Keratinocyte (primary cell): Measurements from ENCODE around the gene PCDHGA2. TPM values are rescaled to one million over a fixed set of nuclear protein-coding genes. Genes with fewer than 3 reads are reported as not detected.

Experiments
- DNase-seq: peaks from one replicate; pipeline ENCODE4 v3.0.0-alpha.2; 2011; ENCODE audit warnings: low read depth, missing footprints, low spot score
- FAIRE-seq: peaks from 2 replicates; lab custom pipeline; 2011; peaks lifted over from hg19 to GRCh38; lab: Jason Lieb, UNC
- H2AFZ ChIP-seq: 2 replicates; pipeline ENCODE4 v1.6.0; 2012; ENCODE audit warnings: low read length, control low read depth, inconsistent platforms; ENCODE audit not compliant: control insufficient read depth
- H3K27ac ChIP-seq: 2 replicates; pipeline ENCODE4 v1.5.1; 2011; ENCODE audit warnings: low read length; ENCODE audit not compliant: control insufficient read depth, insufficient read depth
- H3K27me3 ChIP-seq: 3 replicates; pipeline ENCODE4 v1.6.0; 2011; ENCODE audit warnings: low read length; ENCODE audit not compliant: control insufficient read depth, insufficient read depth; ENCODE audit errors: extremely low read depth
- H3K36me3 ChIP-seq, 2 experiments: 2 replicates in 1 of 2; 3 replicates in 1 of 2; pipeline ENCODE4 v1.5.1; 2011; ENCODE audit warnings: low read length in 2 of 2, mild to moderate bottlenecking in 1 of 2; ENCODE audit not compliant: control insufficient read depth in 2 of 2, insufficient read depth in 2 of 2; ENCODE audit errors: extremely low read depth in 1 of 2
- H3K4me1 ChIP-seq: 3 replicates; pipeline ENCODE4 v1.5.1; 2011; ENCODE audit warnings: low read length; ENCODE audit not compliant: control insufficient read depth, insufficient read depth; ENCODE audit errors: extremely low read depth
- H3K4me2 ChIP-seq: 3 replicates; pipeline ENCODE4 v1.6.0; 2011; ENCODE audit warnings: low read depth, low read length; ENCODE audit not compliant: control insufficient read depth, insufficient read depth; ENCODE audit errors: extremely low read depth
- H3K4me3 ChIP-seq, 3 experiments: fragments of 200-600 bp in 1 of 3; sonication (generic) in 1 of 3; 2 replicates in 2 of 3; 3 replicates in 1 of 3; pipeline ENCODE4 v1.5.1; 2011 to 2016; ENCODE audit warnings: low read length in 3 of 3, mild to moderate bottlenecking in 3 of 3, control low read depth in 2 of 3, inconsistent platforms in 1 of 3, low read depth in 1 of 3, mixed read lengths in 1 of 3, mixed run types in 1 of 3, moderate library complexity in 1 of 3; ENCODE audit not compliant: control insufficient read depth in 2 of 3, insufficient read depth in 2 of 3; ENCODE audit errors: extremely low read depth in 1 of 3
- H3K79me2 ChIP-seq: 2 replicates; pipeline ENCODE4 v1.6.0; 2012; ENCODE audit warnings: low read length; ENCODE audit not compliant: control insufficient read depth, insufficient read depth
- H3K9ac ChIP-seq: 3 replicates; pipeline ENCODE4 v1.6.0; 2011; ENCODE audit warnings: low read length; ENCODE audit not compliant: control insufficient read depth, insufficient read depth; ENCODE audit errors: extremely low read depth
- H3K9me1 ChIP-seq: 3 replicates; pipeline ENCODE4 v1.6.0; 2011; ENCODE audit warnings: low read length; ENCODE audit not compliant: control insufficient read depth, insufficient read depth; ENCODE audit errors: extremely low read depth
- H3K9me3 ChIP-seq: 2 replicates; pipeline ENCODE4 v1.5.1; 2012; ENCODE audit warnings: low read depth, low read length; ENCODE audit not compliant: control insufficient read depth
- H4K20me1 ChIP-seq: 3 replicates; pipeline ENCODE4 v1.6.0; 2011; ENCODE audit warnings: low read length; ENCODE audit not compliant: control insufficient read depth, insufficient read depth; ENCODE audit errors: extremely low read depth
- CTCF ChIP-seq, 3 experiments: IDR thresholded peaks in 1 of 3; conservative IDR thresholded peaks in 1 of 3; optimal IDR thresholded peaks in 1 of 3; 2 replicates in 2 of 3; 3 replicates in 1 of 3; pipeline versions ENCODE3 to v1.5.1; 2011; ENCODE audit warnings: low read length in 3 of 3, mild to moderate bottlenecking in 3 of 3, moderate library complexity in 2 of 3, control low read depth in 1 of 3, inconsistent platforms in 1 of 3; ENCODE audit not compliant: insufficient read depth in 2 of 3; ENCODE audit errors: extremely low read depth in 1 of 3
- EZH2 ChIP-seq: IDR thresholded peaks from one replicate; pipeline ENCODE4 v1.6.1; 2012; ENCODE audit warnings: inconsistent platforms, mild to moderate bottlenecking, low read length, moderate library complexity
- dilution Hi-C: fragments of 300-500 bp; cut with MboI; formaldehyde crosslinking; loops from one replicate; pipeline ENCODE4 v1.7.0; 2020; ENCODE audit warnings: low sequenced_read_pairs; ENCODE audit not compliant: extremely low pct_ligation_motif_present
- polyA plus RNA-seq, 5 experiments: library from polyadenylated mRNA; depleted of rRNA in 3 of 5; stranded (reverse) in 3 of 5; stranded (forward) in 1 of 5; unstranded in 1 of 5; fragments of >200 nt; gene quantifications; 1 replicate in 1 of 5; 2 replicates in 3 of 5; 3 replicates in 1 of 5; pipeline versions ENCODE4 v1.2.1 to v1.2.3, GENCODE V29; 2011 to 2012; ENCODE audit warnings: missing spikeins in 2 of 5, low read depth in 1 of 5, low replicate concordance in 1 of 5

PCDHGA2 gene
- polyA plus RNA-seq, 1 donor (not counting 4 experiments of a cell fraction or from before 2014, with no cell fraction given) = 0.14 TPM

GRCh38 chr5:141382469-141383294 is 44.1 kb downstream of the PCDHGA2 start, which contains the start of gene PCDHGA7:
TSS of gene PCDHGA7 (plus strand) at chr5:141382742. CDS start at chr5:141382900, 158 bp downstream.
- peaks cover 2% of the 10 kb centered on the region for H3K9me3 ChIP-seq
- dilution Hi-C loops = no loop called here

GRCh38 chr5:141383345-141383744 is 44.8 kb downstream of the PCDHGA2 start:
- Histone ChIP-seq H3K27me3 (peaks cover 5% of the 10 kb centered on the region), H3K4me2 (peak overlapping the region; percentile 34), H4K20me1 (no peaks in the 10 kb centered on the region), H3K79me2 (no peaks in the 10 kb centered on the region), H2AFZ (no peak overlapping the region), H3K4me1 (no peaks in the 10 kb centered on the region), H3K27ac (no peak overlapping the region), H3K4me3 (peak overlapping the region in 1 of 3 experiments; percentile 45), H3K9me1 (no peaks in the 10 kb centered on the region), H3K36me3 (no peaks in the 10 kb centered on the region), H3K9ac (no peak overlapping the region), H3K9me3 (peaks cover 2% of the 10 kb centered on the region)
- DNase-seq (no peak), FAIRE-seq (no peak)
- dilution Hi-C loops = no loop called here
- TF ChIP-seq EZH2 (no peak), CTCF (optimal IDR thresholded peaks at IDR 0.05 in 1 of 3, IDR thresholded peaks at IDR 0.05 in 1 of 3, conservative IDR thresholded peaks at IDR 0.05 in 1 of 3; ENCODE audit: extremely low read depth in 1 of 3, insufficient read depth in 2 of 3, low read length in 3 of 3) (no peak)

More at GRCh38 chr5:141382469-141383294, 44.1 kb downstream of the PCDHGA2 start, which contains the start of gene PCDHGA7:
- peak within 1 kb of the TSS; percentile 77 for H2AFZ ChIP-seq
- H3K9me1 ChIP-seq = no peaks in the 10 kb centered on the region
- H3K9ac ChIP-seq = no peak within 1 kb of the TSS
- H3K4me1 ChIP-seq = no peaks in the 10 kb centered on the region
- no peaks in the 10 kb centered on the region for H3K79me2 ChIP-seq
- no peak within 1 kb of the TSS for H3K27ac ChIP-seq
- peaks cover 5% of the 10 kb centered on the region for H3K27me3 ChIP-seq
- no peak for DNase-seq
- peak within 1 kb of the TSS; percentile 34 for H3K4me2 ChIP-seq
- no peaks in the 10 kb centered on the region for H3K36me3 ChIP-seq
- no peak for FAIRE-seq
- H3K4me3 ChIP-seq = peak within 1 kb of the TSS; percentile 39 to 59 (median 45)
- H4K20me1 ChIP-seq = no peaks in the 10 kb centered on the region
- peak; percentile 27 to 42 (median 39) for TF ChIP-seq CTCF (optimal IDR thresholded peaks at IDR 0.05 in 1 of 3, IDR thresholded peaks at IDR 0.05 in 1 of 3, conservative IDR thresholded peaks at IDR 0.05 in 1 of 3; ENCODE audit: extremely low read depth in 1 of 3, insufficient read depth in 2 of 3, low read length in 3 of 3)
- TF ChIP-seq EZH2 = no peak
